Measurements from ENCODE around the gene FRMPD4.
"Not testable (repeated sequence)": the region's sequence is repeated elsewhere in the genome, so short reads cannot be mapped to it uniquely, and the experiment has no call there.

GRCh38 chrX:12538096-12538495 is 399.8 kb downstream of the FRMPD4 start:
- TF ChIP-seq POLR2A (IDR thresholded peaks at IDR 0.05; ENCODE audit: low read length); GATA1 (IDR thresholded peaks at IDR 0.05; ENCODE audit: low read depth, low read length): not testable (repeated sequence)
